ENCODE results near the gene CCDC88B.

The CCDC88B gene

DNA sequence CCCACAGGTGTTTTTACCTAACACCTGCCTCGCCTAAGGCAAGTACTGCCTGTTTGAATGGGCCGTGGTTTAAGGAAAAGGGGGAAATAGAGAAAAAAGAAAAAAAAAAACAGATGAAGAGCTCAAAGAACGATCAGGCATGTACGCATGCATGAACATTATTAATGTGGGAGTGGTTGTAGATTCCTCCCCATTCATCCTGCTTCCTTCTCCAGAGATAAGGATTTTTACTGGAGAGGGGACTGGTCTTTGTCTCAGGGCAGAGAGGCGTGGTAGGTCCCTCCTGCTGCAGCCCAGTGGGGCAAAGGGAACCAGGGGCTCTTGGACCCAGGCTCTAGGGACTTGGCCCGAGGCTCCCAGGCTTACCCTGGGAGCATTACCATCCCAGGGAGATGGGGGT lies 42.0 kb downstream of the CCDC88B start:
- DNase-seq (ENCODE audit: insufficient read length, low spot score) (no peak), FAIRE-seq (no peak)

DNA sequence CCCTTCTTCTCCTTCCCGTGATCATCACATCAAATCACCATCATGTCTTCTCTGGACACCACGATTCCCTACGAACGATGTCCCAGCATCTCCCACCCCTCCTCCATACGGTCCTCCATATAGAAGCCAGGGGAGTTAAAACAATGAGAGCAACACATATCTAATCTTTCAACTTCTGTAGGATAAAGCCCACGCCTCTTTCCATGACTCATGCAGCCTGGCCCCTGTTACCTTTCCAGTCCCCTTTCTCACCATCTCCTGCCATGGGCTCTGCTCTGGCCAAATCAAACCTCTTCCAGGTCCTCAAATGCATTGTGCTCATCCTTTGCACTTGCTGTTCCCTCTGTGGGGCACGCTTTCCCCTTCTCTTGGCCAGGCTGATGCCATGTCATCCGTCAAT lies 42.6 kb downstream of the CCDC88B start:
- FAIRE-seq: no peak
- no peak for DNase-seq (ENCODE audit: insufficient read length, low spot score)

DNA sequence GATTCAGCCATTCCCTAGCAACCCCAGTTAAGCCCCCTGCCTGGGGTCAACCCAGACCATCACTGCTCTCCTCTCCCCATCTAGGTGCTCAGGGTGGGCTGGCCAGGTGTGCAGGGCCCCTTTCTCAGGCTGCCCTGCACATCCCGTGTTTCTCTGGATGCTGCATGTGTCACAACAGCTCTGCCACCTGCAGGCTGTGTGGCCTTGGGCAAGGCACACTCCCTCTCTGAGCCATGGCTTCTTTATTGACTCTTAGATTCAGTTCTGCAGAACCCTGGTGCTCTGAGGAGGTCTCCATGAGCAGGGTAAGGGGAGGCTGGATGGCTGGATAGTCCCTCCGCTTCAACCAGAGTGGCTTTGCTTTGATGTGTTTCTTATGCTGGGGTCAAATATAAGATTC lies 43.6 kb downstream of the CCDC88B start:
- no peak for FAIRE-seq
- no peak for DNase-seq (ENCODE audit: insufficient read length, low spot score)

DNA sequence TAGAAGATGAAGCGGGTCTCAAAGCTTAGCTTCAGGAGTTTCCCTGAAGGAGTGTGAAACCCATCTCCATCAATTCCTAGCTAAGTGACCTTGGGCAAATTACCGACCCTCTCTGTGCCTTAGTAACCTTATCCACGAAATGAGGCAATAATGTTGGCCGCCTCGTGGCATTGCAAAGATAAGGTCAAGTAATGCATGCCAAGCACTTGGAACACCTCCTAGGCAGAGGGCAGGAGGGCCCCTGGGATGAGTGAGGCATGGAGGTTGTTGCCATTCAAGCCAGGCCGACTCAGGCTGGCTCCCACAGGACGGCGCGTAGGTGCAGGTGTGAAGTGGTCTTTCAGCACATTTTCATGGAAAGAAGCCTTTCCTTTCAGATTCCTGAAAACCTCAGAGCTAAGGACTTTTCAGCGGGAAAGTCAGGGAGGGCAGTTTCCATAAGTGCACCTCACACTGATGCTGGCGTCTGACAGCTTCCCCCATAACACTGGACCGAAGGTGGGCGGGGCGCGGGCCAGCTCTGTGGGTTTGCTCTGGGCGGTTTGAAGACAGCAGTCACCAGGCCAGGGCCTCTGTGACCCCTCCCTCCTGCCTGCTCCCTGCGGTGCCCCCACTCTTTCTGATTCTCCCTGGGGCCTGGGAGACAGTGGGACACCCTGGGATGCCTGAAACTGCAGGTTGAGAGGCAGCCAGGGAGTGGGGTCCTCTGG lies 44.2 kb downstream of the CCDC88B start:
- no peak for DNase-seq (ENCODE audit: insufficient read length, low spot score)
- FAIRE-seq: no peak

DNA sequence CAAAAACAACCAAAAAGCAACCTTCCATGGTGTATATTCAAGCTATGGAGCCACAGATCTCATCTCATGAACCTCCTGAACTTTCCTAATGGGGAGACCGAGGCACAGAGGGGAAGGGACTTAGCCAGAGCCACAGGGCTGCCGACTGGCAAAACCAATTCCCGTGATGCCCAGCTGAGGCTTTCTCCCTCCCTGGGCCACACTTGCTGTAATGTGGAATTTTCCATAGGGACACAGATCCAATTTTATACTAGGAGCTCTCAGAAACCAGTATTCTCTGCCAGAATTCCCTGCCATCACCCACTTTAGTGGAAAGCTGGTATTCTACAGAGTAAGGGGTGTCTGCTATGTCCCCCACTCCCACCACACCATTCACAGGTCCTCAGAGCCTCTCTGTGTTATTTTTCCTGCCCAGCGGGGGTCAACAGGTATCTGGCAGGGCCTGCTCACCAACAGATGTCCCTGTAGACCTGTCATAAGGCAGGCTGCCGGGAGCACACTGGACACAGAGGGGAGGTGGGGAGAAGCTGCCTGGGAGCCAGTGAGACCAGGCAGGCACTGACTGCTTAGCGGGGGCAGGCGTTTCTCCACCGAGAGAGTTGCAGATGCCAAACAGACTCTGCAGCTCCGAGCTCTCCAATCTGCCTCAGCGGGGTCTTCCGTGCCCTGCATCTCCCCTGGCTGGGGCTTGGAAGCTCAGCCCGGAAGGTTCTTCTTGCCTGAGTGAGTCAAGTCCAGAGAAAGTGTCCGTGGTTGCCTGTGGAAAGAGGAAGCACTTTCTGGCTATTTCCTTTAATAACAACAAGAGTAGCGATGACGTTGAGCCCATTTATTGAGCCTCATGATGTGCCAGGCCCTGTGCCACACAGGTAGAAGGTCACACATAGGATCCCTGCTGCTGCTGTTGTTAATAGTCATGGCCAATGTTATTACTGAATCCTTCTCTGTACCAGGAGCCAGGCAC lies 45.3 kb downstream of the CCDC88B start:
- FAIRE-seq: no peak
- no peak for DNase-seq (ENCODE audit: insufficient read length, low spot score)

DNA sequence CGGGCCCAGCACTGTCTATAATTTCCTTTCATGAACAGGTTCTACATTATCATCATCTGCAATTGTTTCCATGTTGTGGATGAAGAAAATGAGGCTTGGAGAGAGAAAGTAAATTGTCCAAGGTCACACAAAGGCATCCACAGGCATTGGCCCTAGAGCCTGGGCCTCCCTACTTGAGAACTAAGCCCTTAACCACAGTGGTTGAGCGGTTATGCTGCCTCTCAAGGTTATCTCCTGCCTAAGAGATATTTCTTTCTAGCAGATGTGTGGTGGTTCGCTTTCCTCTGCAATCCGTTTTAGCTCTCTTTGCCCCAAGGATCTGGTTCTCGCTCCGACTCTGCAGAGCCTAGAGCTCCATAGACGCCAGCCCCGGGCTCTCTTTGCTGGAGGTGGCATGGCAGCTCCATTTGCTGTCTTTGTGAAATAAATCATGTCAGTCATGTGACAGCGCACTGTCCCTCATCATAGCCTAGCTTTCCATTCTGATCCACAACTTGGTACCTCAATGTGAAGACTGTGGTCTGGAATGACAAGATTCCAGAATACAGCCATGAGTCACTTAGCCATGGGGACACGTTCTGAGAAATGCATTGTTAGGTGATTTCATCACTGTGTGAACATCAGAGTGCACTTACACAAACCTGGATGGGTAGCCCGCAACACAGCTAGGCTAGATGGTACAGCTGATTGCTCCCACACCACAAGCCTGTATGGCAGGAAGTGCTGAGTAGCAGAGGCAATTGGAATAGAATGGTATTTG lies 46.1 kb downstream of the CCDC88B start:
- FAIRE-seq (no peak), DNase-seq (ENCODE audit: insufficient read length, low spot score) (no peak)

DNA sequence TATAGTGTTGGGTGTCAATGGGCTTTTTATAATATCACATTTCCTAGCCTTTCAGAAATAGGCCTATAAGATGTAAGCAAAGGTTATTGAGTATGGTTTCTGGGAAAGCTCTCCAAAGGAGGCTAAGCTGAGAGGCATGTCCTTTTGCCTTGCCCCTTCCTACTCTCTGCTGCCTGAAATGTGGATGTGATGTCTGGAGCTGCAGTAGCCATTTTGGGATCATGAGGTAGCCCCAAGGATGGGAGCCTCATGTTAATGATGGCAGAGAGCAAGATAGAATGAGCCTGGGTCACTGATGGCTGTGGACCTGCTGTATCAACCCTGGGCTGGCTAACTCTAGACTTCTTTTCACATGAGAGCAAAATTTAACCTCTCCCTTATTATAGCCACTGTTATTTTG lies 47.9 kb downstream of the CCDC88B start:
- DNase-seq (ENCODE audit: insufficient read length, low spot score): no peak
- no peak for FAIRE-seq

DNA sequence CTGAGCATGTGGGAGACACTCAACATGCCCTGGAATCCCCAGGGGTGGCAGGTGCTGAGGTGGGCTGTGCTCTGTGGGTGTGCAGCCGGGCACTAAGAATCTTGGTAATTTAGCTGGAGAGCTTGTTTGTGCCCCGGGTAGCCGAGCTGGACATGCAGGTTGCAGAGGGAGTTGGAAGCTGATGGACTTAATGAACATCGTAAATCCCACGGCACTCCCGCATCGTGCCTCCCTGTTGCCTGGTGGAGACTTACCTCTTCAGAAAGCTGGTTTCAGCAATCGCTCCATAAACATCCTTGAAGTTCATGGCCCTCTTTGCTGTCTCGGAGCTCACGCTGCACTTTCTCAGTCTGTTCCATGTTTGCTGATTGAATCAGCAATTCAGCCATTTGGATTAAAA lies 48.9 kb downstream of the CCDC88B start:
- FAIRE-seq (no peak), DNase-seq (ENCODE audit: insufficient read length, low spot score) (no peak)

DNA sequence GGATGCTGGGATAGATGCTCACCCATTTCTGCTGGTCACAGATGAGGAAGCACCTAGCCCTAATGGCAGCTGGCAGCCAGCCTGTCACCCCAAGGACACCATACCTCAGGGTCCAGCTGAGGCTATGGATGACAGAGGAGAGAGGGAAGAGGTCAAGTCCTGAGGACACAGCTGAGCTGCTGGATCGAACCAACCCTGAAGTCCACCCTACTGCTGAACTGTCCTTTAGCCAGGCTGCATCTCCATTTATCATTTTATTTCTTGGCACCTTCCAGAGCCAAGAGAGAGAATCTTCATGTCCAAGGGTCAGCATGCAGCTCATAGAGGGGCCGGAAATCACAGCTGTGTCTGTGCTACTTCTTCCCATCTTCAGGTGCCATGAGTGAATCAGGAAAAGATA lies 49.8 kb downstream of the CCDC88B start:
- DNase-seq (ENCODE audit: insufficient read length, low spot score): no peak
- no peak for FAIRE-seq

DNA sequence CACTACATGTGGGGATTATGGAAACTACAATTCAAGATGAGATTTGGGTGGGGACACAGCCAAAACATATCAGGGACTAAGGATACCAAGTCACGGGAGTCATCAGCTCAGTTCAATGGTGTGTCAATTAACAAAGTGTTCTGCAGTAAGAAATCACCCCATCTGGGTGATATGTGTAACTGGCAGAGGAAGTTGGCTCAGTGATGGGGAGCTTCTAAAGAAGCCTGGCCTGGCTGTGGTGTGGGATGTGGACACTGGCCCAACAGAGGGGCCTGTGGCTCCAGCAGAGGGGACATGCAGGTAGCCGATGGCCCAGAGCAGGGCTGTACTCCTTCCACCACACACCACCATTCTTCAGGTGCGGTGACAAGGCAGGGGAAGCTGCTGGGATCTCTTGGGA lies 50.6 kb downstream of the CCDC88B start:
- FAIRE-seq: no peak
- DNase-seq (ENCODE audit: insufficient read length, low spot score): no peak

DNA sequence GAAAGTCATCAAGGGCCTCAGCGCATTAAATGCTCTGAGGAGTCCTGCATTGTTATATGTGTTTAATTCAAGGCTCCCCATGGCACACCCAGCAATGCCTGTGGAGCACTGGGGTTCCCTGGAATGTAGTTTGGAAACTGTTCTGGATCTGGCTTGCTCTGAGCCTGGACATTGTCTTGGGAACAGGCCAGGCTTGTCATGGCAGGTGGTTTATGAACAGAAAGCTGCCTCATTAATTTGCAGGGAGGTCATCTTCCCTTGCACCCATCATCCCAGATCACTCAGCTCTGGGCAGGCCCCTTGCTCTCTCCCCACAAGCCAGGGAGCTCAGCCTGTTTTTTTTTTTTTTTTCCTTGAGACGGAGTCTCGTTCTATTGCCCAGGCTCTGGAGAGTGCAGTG lies 51.8 kb downstream of the CCDC88B start:
- no peak for FAIRE-seq
- DNase-seq (ENCODE audit: insufficient read length, low spot score): no peak

DNA sequence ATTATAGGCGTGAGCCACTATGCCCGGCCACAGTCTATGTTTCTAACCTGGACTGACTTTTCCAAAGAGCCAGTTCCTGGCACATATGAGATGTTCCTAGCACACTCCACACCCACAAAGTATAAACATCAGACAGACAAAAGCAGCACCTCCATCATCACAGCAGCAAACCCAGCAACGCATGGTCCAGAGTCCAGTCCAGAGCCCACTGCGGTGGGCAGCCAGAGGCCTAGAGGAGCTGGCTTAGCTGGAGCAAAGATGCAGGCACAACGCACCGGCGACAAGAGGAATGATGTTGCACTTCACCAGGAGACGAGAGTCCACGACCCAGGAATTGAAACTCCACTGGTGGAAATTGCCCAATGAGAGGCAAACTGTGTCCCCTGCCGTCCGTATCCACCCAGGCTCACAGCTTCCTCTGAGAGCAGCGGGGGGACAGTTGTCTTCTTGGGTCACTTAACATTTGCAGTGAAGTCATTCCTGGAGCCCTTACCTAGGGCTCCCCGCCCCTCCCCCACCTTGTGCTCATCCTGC lies 55.6 kb downstream of the CCDC88B start:
- DNase-seq (ENCODE audit: insufficient read length, low spot score) (no peak), FAIRE-seq (no peak)

DNA sequence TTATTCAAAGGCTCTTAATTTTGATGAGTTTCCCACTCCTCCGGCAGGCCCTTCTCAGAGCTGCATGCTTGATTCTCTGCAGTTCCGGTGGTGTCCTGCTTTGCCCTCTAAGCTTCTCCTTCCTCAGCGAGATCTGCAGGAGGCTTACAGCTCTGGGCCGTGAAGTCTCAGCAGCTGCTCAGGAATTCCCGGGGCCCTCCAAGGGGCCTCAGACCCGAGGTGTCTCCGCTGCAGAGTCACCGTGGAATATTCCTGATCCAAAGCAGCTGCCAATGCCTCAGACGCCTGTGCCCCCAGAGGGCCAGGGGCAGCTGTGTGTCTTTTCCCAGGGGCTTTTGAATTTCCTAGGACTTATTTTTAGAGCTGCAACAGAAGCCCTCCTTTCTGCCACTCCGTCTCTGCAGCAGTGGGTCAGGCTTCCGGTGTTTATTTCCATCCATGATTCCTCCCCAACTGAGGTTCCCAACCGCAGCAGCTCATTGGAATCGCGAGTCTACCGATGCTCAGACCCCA lies 56.1 kb downstream of the CCDC88B start:
- DNase-seq (ENCODE audit: insufficient read length, low spot score) (no peak), FAIRE-seq (no peak)

DNA sequence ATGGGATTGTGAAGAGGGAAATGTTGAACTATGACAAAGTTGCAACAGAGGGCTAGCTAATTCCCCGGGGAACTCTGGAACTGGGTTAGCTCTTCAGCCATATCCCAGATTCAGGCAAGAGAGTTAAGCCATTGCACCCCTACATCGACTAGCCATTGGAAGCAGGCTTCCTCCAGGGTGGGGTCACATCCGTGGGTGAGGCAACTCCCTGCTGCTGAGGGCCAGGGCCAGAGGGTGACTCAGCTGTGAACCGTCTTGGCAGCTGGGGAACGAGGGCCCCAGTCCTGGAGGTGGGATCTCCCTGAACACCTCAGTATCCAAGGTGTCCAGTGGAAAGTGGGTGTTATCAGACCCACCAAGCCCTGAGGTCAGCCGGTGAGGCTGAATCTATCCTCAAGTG lies 60.1 kb downstream of the CCDC88B start:
- FAIRE-seq: no peak
- no peak for DNase-seq (ENCODE audit: insufficient read length, low spot score)

DNA sequence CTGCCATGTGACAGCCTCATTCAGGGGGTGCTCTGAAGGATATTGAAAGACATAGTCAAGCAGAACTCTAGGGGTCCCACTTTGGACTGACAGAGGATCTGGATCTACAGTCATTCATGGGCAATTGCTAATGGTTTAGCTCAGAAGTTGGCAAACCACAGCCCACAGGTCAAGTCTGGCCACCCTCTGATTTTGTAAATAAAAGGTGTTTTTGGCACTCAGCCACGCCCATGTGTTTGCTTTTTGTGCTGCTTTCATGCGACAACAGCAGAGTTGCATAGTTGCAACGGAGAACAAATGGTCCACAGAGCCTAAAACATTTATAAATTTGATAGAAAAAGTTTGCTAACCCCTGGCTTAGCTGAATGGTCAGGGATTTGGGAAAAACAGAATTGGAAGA lies 60.7 kb downstream of the CCDC88B start:
- no peak for FAIRE-seq

DNA sequence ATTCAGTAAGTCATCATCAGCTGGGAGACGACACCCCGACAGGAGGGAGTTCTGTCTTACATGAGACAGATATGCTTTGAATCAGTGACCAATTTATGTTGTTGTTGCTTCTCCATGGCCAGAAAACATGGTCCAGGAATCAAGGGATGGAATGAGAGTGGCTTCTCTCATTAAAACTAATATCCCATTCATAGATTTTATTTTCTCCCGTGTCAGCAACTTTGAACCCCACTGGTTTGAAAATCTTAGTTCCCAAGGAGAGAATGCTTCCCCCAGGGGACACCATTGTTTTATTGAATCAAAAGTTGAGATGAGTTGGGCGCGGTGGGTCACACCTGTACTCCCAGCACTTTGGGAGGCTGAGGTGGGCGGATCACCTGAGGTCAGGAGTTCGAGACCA lies 61.8 kb downstream of the CCDC88B start:
- FAIRE-seq (no peak), DNase-seq (ENCODE audit: insufficient read length, low spot score) (no peak)

More for the DNA sequence above, 60.7 kb downstream of the CCDC88B start:
- no peak for DNase-seq (ENCODE audit: insufficient read length, low spot score)

DNA sequence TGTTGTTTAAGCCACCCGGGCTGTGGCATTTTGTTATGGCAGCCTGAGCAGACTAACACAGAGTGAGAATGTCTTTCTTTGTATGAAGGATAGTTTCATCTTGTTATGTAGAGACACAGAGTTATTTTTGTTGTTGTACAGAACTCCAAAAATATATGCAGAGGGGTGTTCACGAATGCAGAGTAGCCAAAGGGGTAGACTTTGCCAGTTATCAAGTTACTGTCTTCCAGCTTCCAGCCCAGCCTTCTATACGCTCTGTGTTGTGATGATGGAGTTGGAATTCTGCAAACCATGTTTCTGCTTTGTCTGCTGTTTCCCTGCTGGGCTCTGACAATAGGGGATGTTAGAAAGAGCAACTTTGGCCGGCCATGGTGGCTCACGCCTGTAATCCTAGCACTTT lies 63.1 kb downstream of the CCDC88B start:
- DNase-seq (ENCODE audit: insufficient read length, low spot score) (no peak), FAIRE-seq (no peak)

DNA sequence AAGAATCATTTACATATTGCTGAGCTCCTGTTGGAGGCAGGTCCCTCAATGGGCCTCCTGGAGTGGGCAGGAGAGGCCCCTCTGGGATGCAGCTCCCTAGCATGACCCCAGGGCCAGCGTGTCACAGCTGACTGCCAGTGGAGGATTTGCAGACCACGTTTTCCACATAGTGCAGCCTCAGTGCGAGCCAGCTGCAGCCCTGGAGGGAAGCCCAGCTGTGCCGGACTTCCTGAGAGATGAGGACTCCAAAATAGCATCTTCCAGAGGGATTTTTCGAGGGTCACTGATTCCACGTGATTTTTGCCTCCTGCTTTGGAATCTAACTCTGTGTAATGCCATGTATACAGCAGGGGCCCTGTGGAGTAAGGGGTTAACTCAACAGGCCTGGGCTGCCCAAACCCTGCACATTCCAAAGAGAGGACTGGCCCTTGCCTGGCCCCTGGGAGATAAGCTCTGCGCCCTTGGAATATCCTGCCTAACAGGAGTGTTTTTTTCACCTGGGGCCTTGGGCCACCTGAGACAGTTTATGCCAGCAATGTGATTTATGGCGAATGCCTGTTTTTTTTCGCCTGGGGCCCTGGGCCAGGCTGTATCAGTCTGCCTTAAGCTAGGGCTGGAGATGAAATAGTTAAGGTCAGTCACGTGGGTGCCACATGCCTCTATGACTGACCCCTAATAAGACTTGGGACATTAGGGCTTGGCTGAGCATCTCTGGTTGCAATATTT lies 66.4 kb downstream of the CCDC88B start:
- no peak for DNase-seq (ENCODE audit: insufficient read length, low spot score)
- FAIRE-seq: no peak

All from GM19239 (cell line).